SIG-M5 treated with dmso at 0.1 percent for 504 hours (cell line): ENCODE results near the gene KIAA1671.
A peak's percentile ranks its signal among the peaks of the same experiment; 100 is the strongest.
"Not testable (repeated sequence)": the region's sequence is repeated elsewhere in the genome, so short reads cannot be mapped to it uniquely, and the experiment has no call there.

Source experiments
- DNase-seq: peaks from one replicate; lab custom pipeline; 2025; ENCODE audit not compliant: unreplicated experiment; lab: John Stamatoyannopoulos, UW

Gene KIAA1671

GRCh38 chr22:25212337-25212736, 259.8 kb downstream of the KIAA1671 start:
- DNase-seq, result no peak

- no peak for DNase-seq
These were observed 260.7 kb downstream of the KIAA1671 start for GRCh38 chr22:25213221-25213620.

- DNase-seq, result no peak
These were observed 263.7 kb downstream of the KIAA1671 start for GRCh38 chr22:25216230-25216629.

- DNase-seq, result no peak
These were observed 266.7 kb downstream of the KIAA1671 start, which contains the start of gene CRYBB2 for GRCh38 chr22:25219211-25219689. CRYBB2 (plus strand) TSS chr22:25219639; CDS start chr22:25221430, 1,791 bp downstream.

GRCh38 chr22:25219948-25220442, 267.5 kb downstream of the KIAA1671 start:
- DNase-seq, result no peak

- DNase-seq, result no peak
These were observed 269.3 kb downstream of the KIAA1671 start for GRCh38 chr22:25221790-25222189.

- no peak for DNase-seq
These were observed 270.8 kb downstream of the KIAA1671 start for GRCh38 chr22:25223269-25223850.

GRCh38 chr22:25228822-25229221, 276.3 kb downstream of the KIAA1671 start:
- DNase-seq, result no peak

- DNase-seq, result not testable (repeated sequence)
These were observed 278.2 kb downstream of the KIAA1671 start for GRCh38 chr22:25230760-25231159.

GRCh38 chr22:25232301-25232700, 279.8 kb downstream of the KIAA1671 start:
- no peak for DNase-seq

- DNase-seq, result not testable (repeated sequence)
These were observed 281.2 kb downstream of the KIAA1671 start for GRCh38 chr22:25233706-25234105.

GRCh38 chr22:25235547-25236290, 283.2 kb downstream of the KIAA1671 start:
- DNase-seq, result peak; percentile 37

GRCh38 chr22:25236417-25236816, 283.9 kb downstream of the KIAA1671 start:
- no peak for DNase-seq

- no peak for DNase-seq
These were observed 285.0 kb downstream of the KIAA1671 start for GRCh38 chr22:25237503-25237902.

GRCh38 chr22:25238058-25238457, 285.5 kb downstream of the KIAA1671 start:
- not testable (repeated sequence) for DNase-seq
